T-helper 9 cell (primary cell): Measurements from ENCODE around the gene MAGI2.

Experiments used
- DNase-seq: peaks from one replicate; pipeline ENCODE4 v3.0.0-alpha.2; 2020

MAGI2 gene

DNA sequence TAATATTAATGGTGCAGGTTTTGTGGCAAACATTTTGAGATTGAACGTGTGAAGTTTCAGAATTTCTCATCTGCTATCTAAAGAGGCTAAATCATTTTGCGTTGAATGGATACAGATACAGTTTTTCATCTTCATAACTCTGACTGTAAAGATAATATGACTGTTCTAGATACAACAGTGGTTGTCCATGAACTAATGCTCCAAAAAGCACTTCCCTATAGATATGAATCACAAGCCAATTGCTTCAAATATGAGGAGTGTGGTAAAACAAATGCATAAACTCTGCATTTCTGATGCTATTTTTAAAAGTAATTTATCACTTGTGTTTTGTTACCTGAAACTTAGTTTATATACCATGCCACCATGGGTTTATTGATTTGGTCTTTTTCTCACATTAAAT is 750.1 kb downstream of the MAGI2 start:
- no peak for DNase-seq

GRCh38 chr7:78702770-78703169 is 750.7 kb downstream of the MAGI2 start:
- no peak for DNase-seq

GRCh38 chr7:78695826-78696225 is 757.6 kb downstream of the MAGI2 start:
- no peak for DNase-seq

DNA sequence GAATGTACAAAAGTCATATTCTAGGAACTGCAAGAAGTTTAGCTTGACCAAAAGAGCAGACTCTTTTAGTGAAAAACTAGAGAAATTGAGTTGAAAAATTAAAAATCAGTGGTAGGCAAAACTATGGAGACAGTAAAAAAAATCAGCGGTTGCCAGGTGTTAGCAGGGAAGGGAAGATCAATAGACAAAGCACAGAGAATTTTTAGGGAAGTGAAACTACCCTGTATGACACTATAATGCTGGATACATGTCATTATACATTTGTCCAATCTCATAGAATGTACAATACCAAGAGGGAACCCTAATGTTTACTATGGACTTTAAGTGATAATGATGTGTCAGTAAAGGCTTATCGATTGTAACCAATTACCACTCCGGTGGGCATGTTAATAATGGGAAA is 761.9 kb downstream of the MAGI2 start:
- no peak for DNase-seq

DNA sequence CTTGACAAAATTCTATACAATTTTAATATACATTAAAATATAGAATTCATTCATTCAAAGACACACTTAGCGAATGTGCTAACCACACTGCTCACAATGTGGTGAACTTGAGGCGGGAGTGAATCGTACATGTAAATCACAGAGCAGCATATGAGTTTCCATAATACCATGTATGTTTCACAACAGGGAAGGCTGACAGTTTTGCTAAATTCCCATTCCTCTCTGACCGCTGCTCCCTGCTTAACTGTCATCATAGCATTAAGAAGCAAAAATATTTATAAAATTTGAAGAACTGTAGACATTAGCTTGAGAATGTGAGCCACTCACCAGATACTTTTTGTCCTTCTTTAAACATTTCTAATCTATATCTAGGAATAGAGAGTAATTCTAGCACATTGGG is 763.3 kb downstream of the MAGI2 start:
- DNase-seq, result no peak

- DNase-seq, result no peak
Observed at GRCh38 chr7:78688376-78688775, 765.1 kb downstream of the MAGI2 start.

GRCh38 chr7:78686189-78686588 is 767.3 kb downstream of the MAGI2 start:
- DNase-seq, result no peak

DNA sequence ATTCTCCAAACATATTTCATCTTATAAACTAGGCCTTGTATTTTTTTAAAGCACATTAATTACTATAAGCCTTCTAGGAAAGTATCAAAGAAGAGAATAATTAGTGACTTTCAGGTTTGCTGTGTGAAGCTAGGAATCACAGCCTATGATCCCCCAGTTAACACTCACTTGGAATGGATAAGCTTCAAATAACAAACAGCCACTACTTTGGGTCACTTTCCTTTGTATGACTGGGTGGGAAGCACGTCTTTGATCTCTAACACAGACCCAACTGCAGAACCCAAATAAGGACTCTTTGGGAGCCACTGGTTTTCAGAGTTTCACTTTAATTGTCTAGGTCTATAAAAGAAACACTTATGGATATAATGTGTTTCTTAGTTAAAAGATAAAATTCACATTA is 769.3 kb downstream of the MAGI2 start:
- no peak for DNase-seq

- no peak for DNase-seq
Observed at GRCh38 chr7:78683566-78683965, 769.9 kb downstream of the MAGI2 start.

DNA sequence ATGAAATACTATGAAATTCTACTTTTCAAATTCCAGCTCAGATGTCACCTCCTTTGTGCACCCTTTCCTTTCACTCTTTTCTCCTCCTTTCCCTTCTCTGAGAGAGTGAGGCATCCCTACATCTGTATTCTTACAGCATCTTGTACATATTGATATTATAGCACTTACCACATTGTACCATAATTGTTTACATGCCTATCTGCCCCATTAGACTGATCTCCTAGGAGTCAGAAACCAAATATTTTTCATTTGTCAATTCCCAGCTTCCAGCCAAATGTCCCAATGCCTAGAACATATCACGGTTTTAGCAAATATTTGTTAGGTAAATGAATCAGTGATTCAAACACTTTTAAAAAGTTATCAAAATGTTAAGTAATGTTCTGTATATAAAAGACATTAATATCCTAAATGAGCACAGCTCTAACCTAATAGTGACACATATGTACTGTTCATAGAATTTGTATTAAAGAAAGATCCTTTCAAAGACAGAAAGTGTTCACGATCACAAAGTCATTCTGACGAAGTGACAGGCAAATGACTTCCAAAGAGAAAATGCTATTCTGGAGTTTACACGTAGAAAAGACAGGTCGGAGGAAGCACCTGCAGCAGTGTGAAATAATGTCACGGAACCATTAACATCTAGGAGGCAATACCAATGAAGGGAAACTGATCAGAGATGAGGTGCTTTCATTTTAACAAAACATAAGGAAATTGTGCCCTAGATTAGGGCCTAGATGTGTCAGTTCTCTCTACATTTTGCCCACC is 774.2 kb downstream of the MAGI2 start:
- DNase-seq, result no peak

- no peak for DNase-seq
Observed at GRCh38 chr7:78677391-78677790, 776.1 kb downstream of the MAGI2 start.

DNA sequence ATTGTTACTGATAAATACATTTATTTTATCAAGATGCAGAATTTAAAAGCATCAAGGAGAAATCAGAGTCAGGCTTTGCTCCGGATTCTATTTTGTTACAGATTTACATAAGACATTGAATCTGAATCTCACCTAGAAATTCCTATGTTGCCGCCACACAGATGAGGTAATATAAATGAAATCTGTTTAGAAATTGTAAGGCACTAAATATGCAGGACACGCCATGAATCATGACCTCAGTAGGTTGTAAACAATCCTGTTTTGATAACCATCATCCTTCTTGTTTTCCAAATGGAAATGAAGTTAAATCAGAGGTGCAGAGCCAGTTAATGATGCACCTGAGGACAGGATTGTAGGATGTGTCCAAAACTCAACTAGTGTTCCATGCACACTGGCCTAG is 778.0 kb downstream of the MAGI2 start:
- no peak for DNase-seq

GRCh38 chr7:78673272-78673671 is 780.2 kb downstream of the MAGI2 start:
- DNase-seq, result no peak

DNA sequence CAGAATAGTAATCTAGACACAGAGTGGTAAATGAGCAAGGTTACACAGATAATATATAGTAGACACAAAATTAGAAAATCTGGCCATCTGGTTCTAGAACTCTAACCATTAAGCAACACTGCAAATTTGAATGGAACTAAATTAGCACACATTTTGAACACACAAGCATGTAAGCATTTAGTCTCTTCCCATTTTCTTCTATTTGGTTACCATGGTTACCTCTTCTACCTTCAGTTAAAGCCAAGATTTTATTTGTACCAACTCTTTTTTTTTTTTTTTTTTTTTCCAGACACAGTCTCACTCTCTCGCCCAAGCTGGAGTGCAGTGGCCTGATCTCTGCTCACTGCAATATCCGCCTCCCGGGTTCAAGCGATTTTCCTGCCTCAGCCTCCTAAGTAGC is 790.5 kb downstream of the MAGI2 start:
- no peak for DNase-seq

DNA sequence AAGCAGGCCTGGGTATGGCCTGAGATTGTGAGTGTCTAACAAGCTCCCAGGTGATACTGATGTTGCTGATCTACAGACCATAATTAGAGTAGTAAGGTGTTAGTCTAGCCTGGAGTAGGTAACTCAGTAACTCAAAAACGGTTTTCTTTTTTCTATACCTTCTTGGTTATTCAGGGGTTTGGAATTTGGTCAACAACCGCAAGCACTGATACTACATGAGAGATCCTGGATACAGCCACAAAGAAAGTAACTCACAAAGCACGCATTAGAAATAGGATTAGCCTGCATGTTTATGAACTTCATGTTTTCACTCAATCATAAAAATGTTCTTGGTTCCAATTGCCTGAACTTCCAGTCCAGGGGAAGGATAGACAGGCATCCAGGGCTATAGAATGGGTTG is 803.5 kb downstream of the MAGI2 start:
- no peak for DNase-seq

DNA sequence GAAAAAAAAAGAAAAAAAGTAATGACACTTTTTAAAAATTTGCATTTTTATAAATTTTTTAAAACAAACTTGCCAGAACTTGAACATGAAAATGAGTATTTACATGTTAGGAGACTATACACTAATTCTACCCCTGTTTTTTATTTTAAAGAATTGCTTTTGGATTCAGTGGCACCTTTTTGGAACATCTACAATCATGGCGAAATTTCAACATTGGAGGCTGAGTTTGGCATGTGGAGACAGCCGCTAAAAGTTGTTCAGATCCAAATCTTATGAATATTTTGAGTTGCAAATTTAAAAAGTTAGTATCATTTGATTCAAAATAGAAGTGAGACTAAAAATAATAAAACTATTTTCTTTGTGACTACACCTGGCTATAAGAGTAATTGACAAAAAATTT is 804.2 kb downstream of the MAGI2 start:
- no peak for DNase-seq

DNA sequence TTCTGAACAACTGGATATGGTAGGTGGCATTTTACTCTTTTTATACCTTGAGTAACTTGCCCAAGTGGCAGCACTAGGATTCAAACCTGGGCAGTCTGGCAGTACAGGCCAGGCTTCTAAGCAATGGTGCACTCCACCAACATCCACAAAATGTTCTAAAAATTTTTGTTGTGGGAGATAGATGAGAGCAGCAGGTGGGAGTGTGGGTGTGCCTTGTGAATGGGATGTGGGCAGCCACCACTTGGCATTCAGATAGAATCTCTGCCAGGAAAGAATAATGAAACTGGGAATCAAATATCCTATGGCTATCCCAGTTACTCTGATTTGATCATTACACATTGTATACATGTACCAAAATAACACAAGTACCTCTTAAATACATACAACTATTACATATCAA is 810.7 kb downstream of the MAGI2 start:
- no peak for DNase-seq

DNA sequence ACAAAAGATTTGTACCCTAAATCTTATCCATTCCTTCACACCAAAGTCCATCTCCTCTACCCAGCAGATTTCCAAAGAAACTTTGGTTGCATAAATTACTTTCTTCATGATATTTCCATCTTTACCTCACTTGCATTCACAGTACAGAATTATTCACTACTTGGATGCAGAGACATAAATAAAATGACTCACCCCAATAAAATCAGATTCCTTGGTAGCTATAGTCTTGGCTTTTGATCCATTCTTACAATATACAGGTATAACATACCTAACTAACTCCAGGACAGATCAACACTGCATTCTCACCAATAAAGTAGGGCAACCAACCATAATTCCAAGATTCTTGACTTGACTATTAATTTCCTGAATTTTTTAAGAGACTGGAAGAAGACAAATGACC is 815.1 kb downstream of the MAGI2 start:
- no peak for DNase-seq

GRCh38 chr7:78636727-78637126 is 816.7 kb downstream of the MAGI2 start:
- no peak for DNase-seq

DNA sequence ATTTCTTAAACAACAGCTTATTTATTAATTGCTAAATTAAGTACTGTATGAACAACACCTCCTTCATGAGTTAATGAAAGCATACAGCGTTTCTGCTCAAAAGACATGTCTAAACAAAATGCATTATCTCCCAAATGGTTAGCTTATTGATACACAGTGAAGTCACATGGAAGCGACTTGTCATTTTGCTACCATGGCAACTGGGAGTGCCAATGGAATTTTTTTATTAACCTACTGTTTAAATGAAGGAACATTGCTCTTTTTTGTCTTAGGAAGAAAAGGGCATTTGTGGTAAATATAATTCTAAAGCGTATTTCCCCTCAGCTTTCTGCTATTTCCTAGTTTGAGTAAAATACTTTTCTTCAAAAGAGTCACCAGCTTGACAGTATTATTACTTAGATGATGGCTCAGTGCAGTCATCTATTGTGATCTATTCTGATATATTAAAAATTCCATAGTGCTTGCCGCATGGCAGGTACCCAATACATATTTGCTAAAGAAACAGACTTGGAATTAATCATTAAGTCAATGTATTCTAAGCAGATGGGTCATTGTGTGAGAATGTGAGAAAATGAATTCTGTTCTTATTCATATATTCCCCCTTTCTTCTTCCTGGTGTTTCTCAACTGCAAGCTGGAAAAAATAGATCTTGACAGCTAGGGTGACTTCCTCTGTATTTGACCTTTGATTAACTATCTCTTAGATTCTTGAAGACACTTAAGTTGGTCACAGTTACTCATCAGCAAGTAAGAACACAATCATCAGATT is 818.3 kb downstream of the MAGI2 start:
- no peak for DNase-seq

DNA sequence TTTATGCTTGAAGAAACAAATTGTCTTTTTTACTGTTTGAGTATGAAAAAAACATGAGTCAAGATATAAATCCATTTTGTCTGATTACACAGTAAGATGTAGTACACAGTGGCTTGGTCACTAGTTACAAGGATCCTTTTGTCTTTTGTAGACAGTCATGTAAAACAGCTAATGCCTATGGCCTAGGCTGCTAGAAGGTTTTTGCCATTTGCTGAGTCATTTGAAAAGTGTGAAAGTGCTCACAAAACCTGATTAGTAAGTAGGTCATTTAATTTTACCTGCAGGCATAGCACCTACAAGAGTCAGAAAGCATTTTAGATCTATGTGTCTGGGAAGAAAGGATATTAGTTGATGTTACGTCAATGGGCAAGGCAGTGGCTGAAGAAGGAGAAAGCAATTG is 819.4 kb downstream of the MAGI2 start:
- no peak for DNase-seq

GRCh38 chr7:78620920-78621319 is 832.5 kb downstream of the MAGI2 start:
- no peak for DNase-seq

- no peak for DNase-seq
Observed at GRCh38 chr7:78616539-78616938, 836.9 kb downstream of the MAGI2 start.

GRCh38 chr7:78609281-78609680 is 844.2 kb downstream of the MAGI2 start:
- DNase-seq, result no peak

- DNase-seq, result no peak
Observed at GRCh38 chr7:78607099-78607498, 846.4 kb downstream of the MAGI2 start.
